GM10266 (cell line): ENCODE results near the gene IGF2BP3.

Experiments used
- DNase-seq: peaks from one replicate; pipeline ENCODE4 v3.0.0; 2012; ENCODE audit errors: extremely low spot score
- CTCF ChIP-seq: IDR thresholded peaks from 2 replicates; pipeline ENCODE4 v1.5.1; 2012; ENCODE audit warnings: mild to moderate bottlenecking, low read depth; ENCODE audit not compliant: control insufficient read depth, insufficient read depth; ENCODE audit errors: missing control alignments

The IGF2BP3 gene

GRCh38 chr7:23486002-23486773, 15.9 kb upstream of the IGF2BP3 start:
- no peak for DNase-seq

DNA sequence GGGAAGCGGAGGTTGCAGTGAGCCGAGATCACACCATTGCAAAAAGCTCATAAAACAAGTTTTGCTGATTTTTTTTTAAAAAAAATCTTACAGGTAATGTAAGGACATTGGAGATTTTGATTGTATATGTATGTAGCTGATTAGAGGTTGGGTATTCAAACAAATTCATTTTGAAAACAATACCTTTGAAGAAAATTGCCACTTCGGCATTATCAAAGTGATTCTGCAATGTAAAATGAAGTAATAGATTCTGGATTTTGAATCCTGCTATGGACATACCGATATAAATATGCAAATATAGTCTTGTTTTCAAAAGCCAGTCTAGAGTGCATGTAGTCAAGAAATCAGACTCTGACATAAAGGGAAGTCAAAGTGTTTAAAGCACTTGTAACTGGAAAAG, 12.4 kb upstream of the IGF2BP3 start:
- no peak for DNase-seq

More at GRCh38 chr7:23486002-23486773, 15.9 kb upstream of the IGF2BP3 start:
- no peak for TF ChIP-seq CTCF

DNA sequence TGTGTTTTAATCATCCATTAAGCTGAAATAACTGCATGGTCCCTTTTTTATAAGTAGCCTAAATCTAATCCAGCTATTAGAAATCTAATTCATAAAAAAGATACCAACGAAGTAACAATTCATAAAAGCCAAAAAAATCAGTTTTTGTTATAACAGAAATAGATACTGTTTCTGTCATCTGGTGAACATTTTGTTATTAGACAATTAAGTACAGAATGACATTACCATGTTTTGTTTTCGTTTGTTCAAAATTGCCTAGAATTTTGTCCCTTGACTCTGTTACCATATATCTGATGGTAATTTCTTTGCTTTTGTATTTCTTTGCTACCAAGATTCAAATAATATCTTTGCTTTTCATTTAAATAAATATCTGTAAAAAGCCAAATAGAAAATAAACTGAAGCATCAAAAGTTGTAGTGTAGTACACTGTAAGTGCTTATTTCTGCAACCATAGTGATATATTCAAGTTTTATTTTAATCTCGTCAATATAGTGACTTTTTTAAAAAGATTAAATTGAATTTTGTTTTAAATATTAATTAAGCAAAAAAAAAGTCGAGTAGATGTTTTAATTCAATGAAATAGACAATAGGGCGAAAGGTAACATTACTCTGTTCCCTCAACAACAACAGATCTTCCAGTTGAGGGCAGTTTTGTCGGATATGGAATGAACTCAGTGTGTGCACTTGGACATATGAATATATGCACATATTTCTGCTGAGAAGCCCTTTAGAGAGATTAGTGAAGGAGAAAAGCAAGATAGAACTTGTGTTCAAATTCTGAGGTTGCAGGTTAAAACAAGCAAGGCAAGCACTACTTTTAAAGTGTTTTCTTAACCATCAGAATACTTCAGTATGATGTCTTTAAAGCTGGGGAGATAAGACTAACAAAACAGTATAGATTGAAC, 7.9 kb upstream of the IGF2BP3 start:
- no peak for TF ChIP-seq CTCF
- no peak for DNase-seq

More for the DNA sequence above, 12.4 kb upstream of the IGF2BP3 start:
- no peak for TF ChIP-seq CTCF

DNA sequence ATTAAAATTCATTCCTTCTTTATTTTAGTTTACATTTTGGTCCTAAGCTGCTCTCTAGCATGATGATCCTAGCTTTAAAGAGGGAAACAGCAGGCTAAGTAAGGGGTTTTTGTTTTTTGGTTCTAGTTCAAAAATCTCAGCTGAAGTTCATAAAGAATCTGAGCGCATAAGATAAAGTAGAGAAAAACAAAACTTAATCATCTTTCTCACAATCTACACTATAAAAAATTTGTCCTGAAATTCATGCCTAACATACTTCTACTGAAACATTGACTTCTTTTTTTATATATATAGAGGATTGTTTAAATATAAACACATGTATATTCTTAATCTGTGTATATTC, 6.8 kb upstream of the IGF2BP3 start:
- no peak for DNase-seq
- TF ChIP-seq CTCF = no peak

- no peak for TF ChIP-seq CTCF
- no peak for DNase-seq
These were observed 6.2 kb upstream of the IGF2BP3 start for GRCh38 chr7:23476286-23477156.

- TF ChIP-seq CTCF = no peak
- DNase-seq = no peak
These were observed 5.2 kb upstream of the IGF2BP3 start for GRCh38 chr7:23475576-23475839.
